Endothelial cell of umbilical vein (primary cell): ENCODE results near the gene GRIA4.

ENCODE experiments used
- EZH2 ChIP-seq: IDR thresholded peaks from 2 replicates; pipeline ENCODE4 v1.6.1; 2012; ENCODE audit warnings: borderline replicate concordance, low read depth, mild to moderate bottlenecking, moderate library complexity, low read length, inconsistent platforms; ENCODE audit not compliant: severe bottlenecking
- GATA2 ChIP-seq: IDR thresholded peaks from 2 replicates; pipeline ENCODE4 v1.7.0; 2011; ENCODE audit warnings: low read depth, mild to moderate bottlenecking, moderate library complexity, mixed read lengths, low read length; ENCODE audit not compliant: insufficient read length, insufficient read depth
- JUN ChIP-seq: IDR thresholded peaks from 2 replicates; pipeline ENCODE4 v1.6.1; 2011; ENCODE audit warnings: borderline replicate concordance, low read depth; ENCODE audit not compliant: insufficient read length, insufficient read depth
- POLR2A ChIP-seq: IDR thresholded peaks from 2 replicates; pipeline ENCODE4 v1.6.1; 2012; ENCODE audit warnings: low read depth, mild to moderate bottlenecking, control low read depth, low read length
- POLR2AphosphoS5 ChIP-seq: IDR thresholded peaks from 2 replicates; pipeline ENCODE4 v1.6.1; 2012; ENCODE audit warnings: low read depth, mild to moderate bottlenecking, control low read depth, low read length, moderate library complexity; ENCODE audit not compliant: insufficient read depth
- TF ChIP-seq, protein P1 (sequence below), 2 donors: IDR thresholded peaks; 1 replicate in 1 of 2; 2 replicates in 1 of 2; pipeline ENCODE4 v1.5.1; 2011; ENCODE audit warnings: low read length in 2 of 2, mild to moderate bottlenecking in 2 of 2, moderate library complexity in 2 of 2, control low read depth in 1 of 2, inconsistent platforms in 1 of 2, low read depth in 1 of 2; ENCODE audit not compliant: insufficient read depth in 1 of 2; ENCODE audit errors: extremely low read depth in 1 of 2

GRCh38 chr11:105582497-105582896, 27.4 kb upstream of the GRIA4 start:
- TF ChIP-seq EZH2 = no peak
- TF ChIP-seq, protein P1, sequence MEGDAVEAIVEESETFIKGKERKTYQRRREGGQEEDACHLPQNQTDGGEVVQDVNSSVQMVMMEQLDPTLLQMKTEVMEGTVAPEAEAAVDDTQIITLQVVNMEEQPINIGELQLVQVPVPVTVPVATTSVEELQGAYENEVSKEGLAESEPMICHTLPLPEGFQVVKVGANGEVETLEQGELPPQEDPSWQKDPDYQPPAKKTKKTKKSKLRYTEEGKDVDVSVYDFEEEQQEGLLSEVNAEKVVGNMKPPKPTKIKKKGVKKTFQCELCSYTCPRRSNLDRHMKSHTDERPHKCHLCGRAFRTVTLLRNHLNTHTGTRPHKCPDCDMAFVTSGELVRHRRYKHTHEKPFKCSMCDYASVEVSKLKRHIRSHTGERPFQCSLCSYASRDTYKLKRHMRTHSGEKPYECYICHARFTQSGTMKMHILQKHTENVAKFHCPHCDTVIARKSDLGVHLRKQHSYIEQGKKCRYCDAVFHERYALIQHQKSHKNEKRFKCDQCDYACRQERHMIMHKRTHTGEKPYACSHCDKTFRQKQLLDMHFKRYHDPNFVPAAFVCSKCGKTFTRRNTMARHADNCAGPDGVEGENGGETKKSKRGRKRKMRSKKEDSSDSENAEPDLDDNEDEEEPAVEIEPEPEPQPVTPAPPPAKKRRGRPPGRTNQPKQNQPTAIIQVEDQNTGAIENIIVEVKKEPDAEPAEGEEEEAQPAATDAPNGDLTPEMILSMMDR (IDR thresholded peaks at IDR 0.05; ENCODE audit: extremely low read depth in 1 of 2, insufficient read depth in 1 of 2, low read depth in 1 of 2, low read length in 2 of 2) = no peak
- no peak for TF ChIP-seq POLR2AphosphoS5
- no peak for TF ChIP-seq JUN
- TF ChIP-seq GATA2 = no peak
- no peak for TF ChIP-seq POLR2A
